Measurements from ENCODE around the gene NRCAM.

NRCAM gene

DNA sequence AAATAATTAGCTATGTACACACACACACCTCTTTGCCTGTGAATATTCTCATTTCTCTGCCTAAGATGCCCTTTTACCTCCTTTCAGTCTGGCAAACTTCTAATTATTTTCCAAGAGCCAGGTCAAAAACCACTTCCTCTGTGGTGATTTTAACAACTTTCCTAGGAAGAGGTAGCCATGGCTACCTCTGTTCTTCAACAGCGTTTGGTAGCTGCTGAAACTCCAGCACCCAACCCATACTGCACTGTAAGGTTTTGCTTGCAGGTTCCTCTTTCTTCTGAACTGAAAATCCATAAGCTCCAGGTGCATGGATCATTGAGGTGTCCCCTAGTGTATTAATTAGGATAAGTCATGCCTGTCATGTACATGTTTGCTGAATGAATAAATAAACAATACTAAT lies 25.6 kb downstream of the NRCAM start (continued):
- TF ChIP-seq, protein P1, sequence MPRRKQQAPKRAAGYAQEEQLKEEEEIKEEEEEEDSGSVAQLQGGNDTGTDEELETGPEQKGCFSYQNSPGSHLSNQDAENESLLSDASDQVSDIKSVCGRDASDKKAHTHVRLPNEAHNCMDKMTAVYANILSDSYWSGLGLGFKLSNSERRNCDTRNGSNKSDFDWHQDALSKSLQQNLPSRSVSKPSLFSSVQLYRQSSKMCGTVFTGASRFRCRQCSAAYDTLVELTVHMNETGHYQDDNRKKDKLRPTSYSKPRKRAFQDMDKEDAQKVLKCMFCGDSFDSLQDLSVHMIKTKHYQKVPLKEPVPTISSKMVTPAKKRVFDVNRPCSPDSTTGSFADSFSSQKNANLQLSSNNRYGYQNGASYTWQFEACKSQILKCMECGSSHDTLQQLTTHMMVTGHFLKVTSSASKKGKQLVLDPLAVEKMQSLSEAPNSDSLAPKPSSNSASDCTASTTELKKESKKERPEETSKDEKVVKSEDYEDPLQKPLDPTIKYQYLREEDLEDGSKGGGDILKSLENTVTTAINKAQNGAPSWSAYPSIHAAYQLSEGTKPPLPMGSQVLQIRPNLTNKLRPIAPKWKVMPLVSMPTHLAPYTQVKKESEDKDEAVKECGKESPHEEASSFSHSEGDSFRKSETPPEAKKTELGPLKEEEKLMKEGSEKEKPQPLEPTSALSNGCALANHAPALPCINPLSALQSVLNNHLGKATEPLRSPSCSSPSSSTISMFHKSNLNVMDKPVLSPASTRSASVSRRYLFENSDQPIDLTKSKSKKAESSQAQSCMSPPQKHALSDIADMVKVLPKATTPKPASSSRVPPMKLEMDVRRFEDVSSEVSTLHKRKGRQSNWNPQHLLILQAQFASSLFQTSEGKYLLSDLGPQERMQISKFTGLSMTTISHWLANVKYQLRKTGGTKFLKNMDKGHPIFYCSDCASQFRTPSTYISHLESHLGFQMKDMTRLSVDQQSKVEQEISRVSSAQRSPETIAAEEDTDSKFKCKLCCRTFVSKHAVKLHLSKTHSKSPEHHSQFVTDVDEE (CRISPR knock-in tag; IDR thresholded peaks at IDR 0.05), result no peak
- no peak for TF ChIP-seq SNAI2 (CRISPR knock-in tag; IDR thresholded peaks at IDR 0.05)
- TF ChIP-seq ZC3H10 (CRISPR knock-in tag; IDR thresholded peaks at IDR 0.05), result no peak
- no peak for TF ChIP-seq BACH2 (CRISPR knock-in tag; IDR thresholded peaks at IDR 0.05; ENCODE audit: borderline replicate concordance)
- TF ChIP-seq OSR1 (CRISPR knock-in tag; IDR thresholded peaks at IDR 0.05), result no peak
- TF ChIP-seq, protein P2, sequence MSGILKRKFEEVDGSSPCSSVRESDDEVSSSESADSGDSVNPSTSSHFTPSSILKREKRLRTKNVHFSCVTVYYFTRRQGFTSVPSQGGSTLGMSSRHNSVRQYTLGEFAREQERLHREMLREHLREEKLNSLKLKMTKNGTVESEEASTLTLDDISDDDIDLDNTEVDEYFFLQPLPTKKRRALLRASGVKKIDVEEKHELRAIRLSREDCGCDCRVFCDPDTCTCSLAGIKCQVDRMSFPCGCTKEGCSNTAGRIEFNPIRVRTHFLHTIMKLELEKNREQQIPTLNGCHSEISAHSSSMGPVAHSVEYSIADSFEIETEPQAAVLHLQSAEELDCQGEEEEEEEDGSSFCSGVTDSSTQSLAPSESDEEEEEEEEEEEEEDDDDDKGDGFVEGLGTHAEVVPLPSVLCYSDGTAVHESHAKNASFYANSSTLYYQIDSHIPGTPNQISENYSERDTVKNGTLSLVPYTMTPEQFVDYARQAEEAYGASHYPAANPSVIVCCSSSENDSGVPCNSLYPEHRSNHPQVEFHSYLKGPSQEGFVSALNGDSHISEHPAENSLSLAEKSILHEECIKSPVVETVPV (CRISPR knock-in tag; IDR thresholded peaks at IDR 0.05), result no peak
- no peak for TF ChIP-seq PPARA (CRISPR knock-in tag; IDR thresholded peaks at IDR 0.05; ENCODE audit: borderline replicate concordance)
- no peak for TF ChIP-seq ZFP3 (CRISPR knock-in tag; IDR thresholded peaks at IDR 0.05)

DNA sequence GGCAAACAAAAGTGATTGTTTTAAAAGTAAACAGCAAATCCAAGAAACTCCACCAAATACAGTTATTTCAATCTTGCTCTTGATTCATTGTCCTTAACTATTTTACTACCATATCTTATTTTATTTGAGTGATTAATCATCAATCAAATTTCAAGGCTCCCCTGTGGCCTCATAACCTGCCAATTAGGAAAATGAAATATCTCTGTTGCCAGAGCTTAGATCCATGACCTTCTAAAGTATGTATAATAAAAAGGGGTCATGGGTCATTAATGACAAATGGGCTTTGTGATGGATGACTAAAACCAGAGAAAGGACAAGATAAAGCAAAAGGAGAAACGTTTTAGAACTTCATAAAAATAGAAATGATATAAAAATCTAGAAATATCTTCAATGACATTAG lies 28.5 kb downstream of the NRCAM start:
- no peak for TF ChIP-seq ZFP30 (CRISPR knock-in tag; IDR thresholded peaks at IDR 0.05)
- TF ChIP-seq, protein P2 (CRISPR knock-in tag; IDR thresholded peaks at IDR 0.05), result no peak
- peak; percentile 36; the same call in 1 of the 2 replicates for TF ChIP-seq ISL1 (CRISPR knock-in tag; IDR thresholded peaks at IDR 0.05)
- ATAC-seq, result no peak

- TF ChIP-seq, protein P1 (CRISPR knock-in tag; IDR thresholded peaks at IDR 0.05), result 0 out of 2 replicates have a peak, but pooled peaks have one; percentile 38
- peak; percentile 82 for TF ChIP-seq ISL1 (CRISPR knock-in tag; IDR thresholded peaks at IDR 0.05)
- no peak for TF ChIP-seq ZNF70 (CRISPR knock-in tag; IDR thresholded peaks at IDR 0.05)
- ATAC-seq, result peak; percentile 21; the same call in 1 of the 3 replicates
Measured at GRCh38 chr7:108425714-108426275, 30.4 kb downstream of the NRCAM start.

DNA sequence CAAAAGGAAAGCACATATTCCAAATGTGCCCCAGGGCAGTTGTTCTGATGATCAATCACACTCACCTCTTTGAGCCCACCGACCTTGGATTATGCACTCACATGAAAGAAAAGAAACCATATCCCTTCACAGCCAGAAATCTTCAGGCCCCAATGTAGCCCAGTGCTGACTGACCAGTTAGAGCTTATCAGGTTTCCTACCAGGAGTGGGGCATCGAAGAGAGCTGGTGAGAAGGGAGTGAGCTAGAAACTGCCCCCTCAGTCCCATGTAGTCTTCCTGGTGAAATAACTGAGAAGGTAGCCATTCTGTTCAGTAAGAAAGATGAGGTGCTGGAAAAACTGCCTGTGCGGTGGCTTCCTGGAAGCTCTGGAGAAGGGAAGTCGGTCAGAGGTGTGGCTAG lies 32.2 kb downstream of the NRCAM start:
- ATAC-seq, result no peak
- no peak for TF ChIP-seq TCF4 (CRISPR knock-in tag; IDR thresholded peaks at IDR 0.05; ENCODE audit: borderline replicate concordance)
- TF ChIP-seq ZNF8 (CRISPR knock-in tag; IDR thresholded peaks at IDR 0.05), result no peak
- TF ChIP-seq ZNF565 (CRISPR knock-in tag; conservative IDR thresholded peaks at IDR 0.05; ENCODE audit: low read depth), result no peak
- TF ChIP-seq, protein P1 (CRISPR knock-in tag; IDR thresholded peaks at IDR 0.05), result no peak
- no peak for TF ChIP-seq PPARA (CRISPR knock-in tag; IDR thresholded peaks at IDR 0.05; ENCODE audit: borderline replicate concordance)
